BLaER1 (cell line): Measurements from ENCODE around the gene S100A10.

Experiments
- H3K27ac ChIP-seq: shearing (Covaris generic); formaldehyde crosslinking; 2 replicates; pipeline ENCODE4 v1.8.1; 2022
- H3K27me3 ChIP-seq: shearing (Covaris generic); formaldehyde crosslinking; 2 replicates; pipeline ENCODE4 v1.8.1; 2022
- H3K36me3 ChIP-seq: shearing (Covaris generic); formaldehyde crosslinking; 2 replicates; pipeline ENCODE4 v1.8.1; 2022
- H3K4me1 ChIP-seq: shearing (Covaris generic); formaldehyde crosslinking; 2 replicates; pipeline ENCODE4 v1.8.1; 2022
- H3K4me2 ChIP-seq: shearing (Covaris generic); formaldehyde crosslinking; 2 replicates; pipeline ENCODE4 v1.8.1; 2022
- H3K4me3 ChIP-seq: shearing (Covaris generic); formaldehyde crosslinking; 2 replicates; pipeline ENCODE4 v1.8.1; 2022
- H3K9ac ChIP-seq: shearing (Covaris generic); formaldehyde crosslinking; 2 replicates; pipeline ENCODE4 v1.8.1; 2022
- H3K9me3 ChIP-seq: shearing (Covaris generic); formaldehyde crosslinking; 2 replicates; pipeline ENCODE4 v1.8.1; 2022
- H4K20me1 ChIP-seq: shearing (Covaris generic); formaldehyde crosslinking; 2 replicates; pipeline ENCODE4 v1.8.1; 2022
- Cebpa-rat ChIP-seq: shearing (Covaris generic); IDR thresholded peaks from 2 replicates; pipeline ENCODE4 v1.8.1; 2022

S100A10 gene

DNA sequence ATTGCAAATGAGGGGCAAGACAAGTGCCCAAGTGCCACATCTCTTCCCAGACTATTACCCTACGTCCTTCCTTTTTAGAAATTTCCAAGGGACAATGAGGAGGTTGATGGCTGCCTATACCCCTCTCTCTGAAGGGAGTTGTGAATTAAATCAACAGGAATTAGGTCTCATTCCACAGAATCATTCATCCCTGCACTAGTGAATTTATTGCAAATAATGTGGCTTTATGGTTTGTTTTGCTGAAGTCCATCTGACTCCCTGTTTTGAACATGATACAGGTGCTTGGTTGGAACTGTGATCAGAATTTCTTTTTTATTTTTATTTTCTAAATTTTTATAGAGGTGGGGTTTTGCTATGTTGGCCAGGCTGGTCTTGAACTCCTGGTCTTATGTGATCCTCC lies 50.1 kb downstream of the S100A10 start:
- no peak overlapping the region for H3K27ac ChIP-seq
- H3K36me3 ChIP-seq, result no peaks in the 10 kb centered on the region
- no peaks in the 10 kb centered on the region for H3K27me3 ChIP-seq
- TF ChIP-seq Cebpa-rat, result no peak
- H3K4me1 ChIP-seq, result peaks cover 7% of the 10 kb centered on the region; the same call in 1 of the 2 replicates
- no peaks in the 10 kb centered on the region for H4K20me1 ChIP-seq
- H3K4me3 ChIP-seq, result no peak overlapping the region
- no peak overlapping the region for H3K4me2 ChIP-seq
- no peaks in the 10 kb centered on the region for H3K9me3 ChIP-seq
- H3K9ac ChIP-seq, result no peak overlapping the region

DNA sequence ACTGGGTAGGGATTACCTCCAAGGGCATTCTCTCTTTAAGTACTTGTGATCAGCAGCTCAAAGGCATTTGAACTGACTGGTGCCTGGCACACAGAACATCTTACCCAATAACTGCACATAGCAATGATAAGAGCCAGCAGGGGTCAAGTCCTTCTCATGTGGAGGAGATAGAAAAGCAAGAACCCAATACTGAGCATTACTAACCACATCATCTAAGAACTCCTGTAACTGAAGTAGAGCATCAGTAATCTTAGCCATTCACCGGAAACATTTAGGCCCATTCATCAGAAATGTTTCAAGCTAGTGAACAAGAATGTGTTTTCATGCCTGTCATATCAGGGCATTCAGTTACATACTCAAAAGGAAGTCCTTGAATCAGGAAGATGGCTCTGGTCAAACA lies 50.8 kb downstream of the S100A10 start:
- H3K4me1 ChIP-seq, result peaks cover 7% of the 10 kb centered on the region; the same call in 1 of the 2 replicates
- no peaks in the 10 kb centered on the region for H3K9me3 ChIP-seq
- H3K27ac ChIP-seq, result no peak overlapping the region

DNA sequence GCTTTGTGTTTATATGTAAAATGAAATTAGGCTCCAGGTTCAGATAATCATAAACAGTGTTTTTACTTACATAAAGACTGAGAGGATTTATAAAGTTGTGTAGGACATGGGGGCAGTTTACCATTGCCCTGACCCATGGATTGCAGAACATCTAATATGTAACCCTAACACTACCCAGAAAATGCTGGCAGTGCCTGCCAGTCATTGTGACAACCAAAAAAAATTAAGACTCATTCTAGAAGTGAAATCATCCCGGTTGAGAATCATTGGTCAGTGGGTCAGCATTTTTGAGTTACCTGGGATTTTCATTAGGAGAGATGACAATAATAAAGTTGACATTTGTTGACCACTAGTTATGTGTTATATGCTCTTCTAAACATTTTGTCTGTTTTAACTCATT lies 53.1 kb downstream of the S100A10 start:
- no peak overlapping the region for H3K4me2 ChIP-seq

More for the DNA sequence above, 50.8 kb downstream of the S100A10 start:
- no peak overlapping the region for H3K4me2 ChIP-seq
- no peak overlapping the region for H3K4me3 ChIP-seq
- H3K27me3 ChIP-seq, result no peaks in the 10 kb centered on the region
- no peak for TF ChIP-seq Cebpa-rat
- no peak overlapping the region for H3K9ac ChIP-seq
- H3K36me3 ChIP-seq, result no peaks in the 10 kb centered on the region
- H4K20me1 ChIP-seq, result no peaks in the 10 kb centered on the region

DNA sequence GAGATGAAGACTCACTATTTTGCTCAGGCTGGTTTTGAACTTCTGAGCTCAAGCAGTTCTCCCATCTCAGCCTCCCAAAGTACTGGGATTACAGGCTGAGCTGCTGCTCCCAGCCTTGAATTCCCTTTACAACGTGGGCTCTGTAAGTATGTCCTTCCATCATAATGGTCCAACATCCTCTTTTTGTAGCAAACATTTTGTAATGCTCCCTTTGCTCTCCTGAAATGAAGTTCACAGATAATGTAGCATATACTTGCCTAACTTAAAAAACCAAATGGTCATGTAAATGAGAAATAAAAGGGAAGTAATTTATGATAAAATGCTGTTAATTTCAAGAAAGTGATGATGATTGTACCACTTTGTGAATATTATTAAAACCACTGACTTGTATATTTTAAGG lies 53.9 kb downstream of the S100A10 start:
- no peak overlapping the region for H3K9ac ChIP-seq
- no peaks in the 10 kb centered on the region for H3K27me3 ChIP-seq
- H3K4me3 ChIP-seq, result no peak overlapping the region
- H3K9me3 ChIP-seq, result no peaks in the 10 kb centered on the region
- H3K4me1 ChIP-seq, result no peaks in the 10 kb centered on the region
- no peaks in the 10 kb centered on the region for H3K36me3 ChIP-seq
- H3K27ac ChIP-seq, result no peak overlapping the region
- H4K20me1 ChIP-seq, result no peaks in the 10 kb centered on the region
- TF ChIP-seq Cebpa-rat, result no peak
- no peak overlapping the region for H3K4me2 ChIP-seq

More for the DNA sequence above, 53.1 kb downstream of the S100A10 start:
- no peaks in the 10 kb centered on the region for H3K36me3 ChIP-seq
- H4K20me1 ChIP-seq, result no peaks in the 10 kb centered on the region
- no peak for TF ChIP-seq Cebpa-rat
- H3K27ac ChIP-seq, result no peak overlapping the region
- H3K4me3 ChIP-seq, result no peak overlapping the region
- no peaks in the 10 kb centered on the region for H3K9me3 ChIP-seq
- no peak overlapping the region for H3K9ac ChIP-seq
- H3K27me3 ChIP-seq, result no peaks in the 10 kb centered on the region
- peaks cover 2% of the 10 kb centered on the region; the same call in 1 of the 2 replicates for H3K4me1 ChIP-seq

DNA sequence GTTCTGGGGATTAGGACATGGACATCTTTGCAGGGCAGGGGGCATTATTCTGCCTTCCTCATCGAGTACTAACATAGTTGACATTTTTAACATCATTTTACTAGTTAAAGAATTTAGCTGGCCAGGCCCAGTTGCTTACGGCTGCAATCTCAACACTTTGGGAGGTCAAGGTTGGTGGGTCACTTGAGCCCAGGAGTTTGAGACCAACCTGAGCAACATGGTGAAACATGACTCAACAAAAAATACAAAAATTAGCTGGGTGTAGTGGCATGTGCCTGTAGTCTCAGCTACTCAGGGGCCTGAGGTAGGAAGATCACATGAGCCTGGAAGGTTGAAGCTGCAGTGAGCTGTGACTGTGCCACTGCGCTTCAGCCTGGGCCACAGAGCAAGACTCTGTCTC lies 54.5 kb downstream of the S100A10 start:
- H4K20me1 ChIP-seq, result no peaks in the 10 kb centered on the region
- H3K4me1 ChIP-seq, result no peaks in the 10 kb centered on the region
- no peaks in the 10 kb centered on the region for H3K9me3 ChIP-seq
- TF ChIP-seq Cebpa-rat, result no peak
- no peak overlapping the region for H3K27ac ChIP-seq
- no peak overlapping the region for H3K9ac ChIP-seq
- no peak overlapping the region for H3K4me3 ChIP-seq
- no peaks in the 10 kb centered on the region for H3K36me3 ChIP-seq
- H3K27me3 ChIP-seq, result no peaks in the 10 kb centered on the region
- no peak overlapping the region for H3K4me2 ChIP-seq

DNA sequence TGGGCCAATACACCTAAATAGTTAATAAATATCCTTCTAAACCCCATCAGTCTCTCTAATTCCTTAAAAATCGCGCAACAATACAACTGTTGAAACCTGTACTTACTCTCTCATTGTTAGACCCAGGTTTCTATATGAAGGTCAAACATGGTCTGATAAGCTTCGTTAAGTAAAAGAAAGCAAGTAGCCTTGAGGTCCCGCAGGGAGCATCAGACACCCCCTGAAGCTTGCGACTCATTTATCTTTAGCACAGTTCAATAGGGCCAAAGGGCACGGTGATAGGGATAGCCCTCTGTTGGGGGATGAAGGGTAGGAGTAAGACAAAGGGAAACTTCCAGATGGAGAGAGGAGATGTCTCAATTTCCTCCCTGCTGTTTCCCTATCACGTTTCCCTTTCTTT lies 57.0 kb downstream of the S100A10 start:
- H3K4me1 ChIP-seq, result no peaks in the 10 kb centered on the region
- H3K4me3 ChIP-seq, result no peak overlapping the region
- H4K20me1 ChIP-seq, result no peaks in the 10 kb centered on the region
- TF ChIP-seq Cebpa-rat, result no peak
- no peaks in the 10 kb centered on the region for H3K9me3 ChIP-seq
- H3K4me2 ChIP-seq, result no peak overlapping the region
- no peak overlapping the region for H3K27ac ChIP-seq
- H3K27me3 ChIP-seq, result no peaks in the 10 kb centered on the region
- H3K36me3 ChIP-seq, result no peaks in the 10 kb centered on the region
- H3K9ac ChIP-seq, result no peak overlapping the region

- H3K4me1 ChIP-seq, result no peaks in the 10 kb centered on the region
- no peaks in the 10 kb centered on the region for H4K20me1 ChIP-seq
- H3K9ac ChIP-seq, result no peak overlapping the region
- no peaks in the 10 kb centered on the region for H3K9me3 ChIP-seq
- no peaks in the 10 kb centered on the region for H3K27me3 ChIP-seq
- TF ChIP-seq Cebpa-rat, result no peak
- no peak overlapping the region for H3K4me3 ChIP-seq
- H3K27ac ChIP-seq, result no peak overlapping the region
- H3K4me2 ChIP-seq, result no peak overlapping the region
- H3K36me3 ChIP-seq, result no peaks in the 10 kb centered on the region
Measured at GRCh38 chr1:151935894-151936602, 57.6 kb downstream of the S100A10 start.

- Histone ChIP-seq H3K27ac (no peak overlapping the region), H3K36me3 (no peaks in the 10 kb centered on the region), H3K4me1 (no peaks in the 10 kb centered on the region), H3K9me3 (no peaks in the 10 kb centered on the region), H3K9ac (no peak overlapping the region), H3K4me3 (no peak overlapping the region), H4K20me1 (no peaks in the 10 kb centered on the region), H3K4me2 (no peak overlapping the region), H3K27me3 (no peaks in the 10 kb centered on the region)
- TF ChIP-seq Cebpa-rat, result no peak
Measured at GRCh38 chr1:151935154-151935553, 58.5 kb downstream of the S100A10 start.

- Histone ChIP-seq H3K27me3 (no peaks in the 10 kb centered on the region), H3K4me2 (no peak overlapping the region), H3K9me3 (no peaks in the 10 kb centered on the region), H3K36me3 (no peaks in the 10 kb centered on the region), H3K27ac (no peak overlapping the region), H4K20me1 (no peaks in the 10 kb centered on the region), H3K4me3 (no peak overlapping the region), H3K4me1 (no peaks in the 10 kb centered on the region), H3K9ac (no peak overlapping the region)
- TF ChIP-seq Cebpa-rat, result no peak
Measured at GRCh38 chr1:151934048-151934493, 59.6 kb downstream of the S100A10 start.
